WTC11 (cell line): ENCODE data around the gene ZFYVE16. TPM values are rescaled to one million over a fixed set of nuclear protein-coding genes. Genes with fewer than 3 reads are reported as not detected.

Experiments
- ATAC-seq: fragments of 200-7000 bp; cut with Tn5 transposase; 2 replicates; pipeline ENCODE4 v1.10.0; 2021; ENCODE audit warnings: mild to moderate bottlenecking, moderate library complexity
- CTCF ChIA-PET: fragments of 300-600 bp; sonication (Branson Sonifier 250); formaldehyde crosslinking; loops from one replicate; lab custom pipeline; 2021; ENCODE audit warnings: antibody characterized with exemption; lab: Charles Lee
- POLR2A ChIA-PET: fragments of 350-600 bp; sonication (Branson Sonifier 250); formaldehyde crosslinking; loops from one replicate; lab custom pipeline; 2021; ENCODE audit warnings: antibody characterized with exemption; lab: Charles Lee
- DNase-seq: peaks from one replicate; pipeline ENCODE4 v3.0.0; 2021; ENCODE audit warnings: low spot score
- H3K27ac Mint-ChIP-seq: 2 replicates; pipeline ENCODE4 v1.8.0; 2021; ENCODE audit warnings: mixed read lengths
- H3K27me3 Mint-ChIP-seq: 2 replicates; pipeline ENCODE4 v1.8.0; 2021; ENCODE audit warnings: low read depth, mild to moderate bottlenecking, moderate library complexity, mixed read lengths
- H3K36me3 Mint-ChIP-seq: 2 replicates; pipeline ENCODE4 v1.8.0; 2021; ENCODE audit warnings: mixed read lengths
- H3K4me1 Mint-ChIP-seq: 2 replicates; pipeline ENCODE4 v1.8.0; 2022; ENCODE audit warnings: mixed read lengths
- H3K4me3 Mint-ChIP-seq: 2 replicates; pipeline ENCODE4 v1.8.0; 2021; ENCODE audit warnings: mild to moderate bottlenecking, moderate library complexity, mixed read lengths
- H3K9me3 Mint-ChIP-seq: 2 replicates; pipeline ENCODE4 v1.8.0; 2021; ENCODE audit warnings: mixed read lengths
- ARID4B ChIP-seq: sonication (generic); formaldehyde crosslinking; IDR thresholded peaks from 2 replicates; pipeline ENCODE4 v1.8.0; 2023; ENCODE audit warnings: missing genetic modification reagents, mild to moderate bottlenecking, borderline replicate concordance
- ATF6 ChIP-seq: sonication (generic); formaldehyde crosslinking; IDR thresholded peaks from 2 replicates; pipeline ENCODE4 v1.8.1; 2023; ENCODE audit warnings: mild to moderate bottlenecking, missing genetic modification reagents
- CBFB ChIP-seq: sonication (generic); formaldehyde crosslinking; IDR thresholded peaks from 2 replicates; pipeline ENCODE4 v1.8.1; 2022; ENCODE audit warnings: mild to moderate bottlenecking, low read depth, missing genetic modification reagents
- E2F1 ChIP-seq: sonication (generic); formaldehyde crosslinking; IDR thresholded peaks from 2 replicates; pipeline ENCODE4 v1.8.0; 2022; ENCODE audit warnings: mild to moderate bottlenecking, missing genetic modification reagents
- FOXJ3 ChIP-seq: sonication (generic); formaldehyde crosslinking; IDR thresholded peaks from 2 replicates; pipeline ENCODE4 v1.9.0; 2021; ENCODE audit warnings: missing genetic modification reagents, mild to moderate bottlenecking, borderline replicate concordance
- GRHL2 ChIP-seq: fragments of 250-450 bp; sonication (Bioruptor Pico); IDR thresholded peaks from 2 replicates; pipeline ENCODE4 v1.8.0; 2022; ENCODE audit warnings: mild to moderate bottlenecking, moderate library complexity; ENCODE audit not compliant: insufficient replicate concordance, severe bottlenecking
- MAX ChIP-seq: sonication (generic); formaldehyde crosslinking; IDR thresholded peaks from 2 replicates; pipeline ENCODE4 v1.8.0; 2022; ENCODE audit warnings: mild to moderate bottlenecking, missing genetic modification reagents
- MLX ChIP-seq: sonication (generic); formaldehyde crosslinking; IDR thresholded peaks from 2 replicates; pipeline ENCODE4 v1.8.1; 2023; ENCODE audit warnings: mild to moderate bottlenecking, missing genetic modification reagents, moderate library complexity
- PREB ChIP-seq: sonication (generic); formaldehyde crosslinking; IDR thresholded peaks from 2 replicates; pipeline ENCODE4 v1.8.1; 2022; ENCODE audit warnings: mild to moderate bottlenecking, missing genetic modification reagents, moderate library complexity, borderline replicate concordance
- TEAD1 ChIP-seq: sonication (generic); formaldehyde crosslinking; IDR thresholded peaks from 2 replicates; pipeline ENCODE4 v1.8.0; 2022; ENCODE audit warnings: mild to moderate bottlenecking, missing genetic modification reagents
- USF2 ChIP-seq: sonication (generic); formaldehyde crosslinking; IDR thresholded peaks from 2 replicates; pipeline ENCODE4 v1.8.1; 2023; ENCODE audit warnings: mild to moderate bottlenecking, missing genetic modification reagents, moderate library complexity
- ZMAT4 ChIP-seq: fragments of 250-450 bp; sonication (Bioruptor Pico); IDR thresholded peaks from 2 replicates; pipeline ENCODE4 v1.9.0; 2021; ENCODE audit warnings: mild to moderate bottlenecking
- ZNF263 ChIP-seq: sonication (generic); formaldehyde crosslinking; IDR thresholded peaks from 2 replicates; pipeline ENCODE4 v1.8.1; 2022; ENCODE audit warnings: low read depth, mild to moderate bottlenecking, moderate library complexity, missing genetic modification reagents
- ZNF512 ChIP-seq: sonication (generic); formaldehyde crosslinking; IDR thresholded peaks from 2 replicates; pipeline ENCODE4 v1.8.1; 2022; ENCODE audit warnings: missing genetic modification reagents, borderline replicate concordance
- total RNA-seq: library from RNA; stranded (reverse); gene quantifications from 3 replicates; pipeline ENCODE4 v1.2.3, GENCODE V29; 2021

The ZFYVE16 gene
- total RNA-seq, 1 experiment from 2014 or later: 25.3 TPM

GRCh38 chr5:80382488-80382887 is 25.4 kb upstream of the ZFYVE16 start (continued):
- TF ChIP-seq ATF6 (no peak), ZMAT4 (CRISPR knock-in tag) (no peak), GRHL2 (CRISPR knock-in tag) (no peak), FOXJ3 (CRISPR knock-in tag) (no peak), MLX (CRISPR knock-in tag) (no peak), USF2 (CRISPR knock-in tag) (no peak), MAX (no peak), E2F1 (CRISPR knock-in tag) (no peak)

GRCh38 chr5:80387063-80387768 is 20.6 kb upstream of the ZFYVE16 start:
- Mint-ChIP-seq H3K4me3 (no peak overlapping the region), H3K9me3 (no peaks in the 10 kb centered on the region), H3K27ac (no peak overlapping the region), H3K4me1 (peaks cover 19% of the 10 kb centered on the region), H3K36me3 (peaks cover 6% of the 10 kb centered on the region; the same call in 1 of the 2 replicates), H3K27me3 (no peaks in the 10 kb centered on the region)
- POLR2A ChIA-PET: no interaction called here
- TF ChIP-seq ZNF512 (CRISPR knock-in tag) (no peak), ARID4B (no peak), TEAD1 (CRISPR knock-in tag) (no peak), CBFB (CRISPR knock-in tag) (no peak), PREB (CRISPR knock-in tag) (no peak), ZNF263 (no peak)
- CTCF ChIA-PET: interaction anchor here (0.9 kb wide), 1 partner anchor 41 kb away, joined by 4 read pairs; no protein-coding TSS in a partner anchor
- DNase-seq: no peak
- ATAC-seq: no peak
